SK-N-SH treated with all-trans-retinoic acid at 6 μM for 48 hours (cell line): ENCODE results near the gene MITF.

Experiments
- ARNTL ChIP-seq: fragments of 450-650 bp; formaldehyde crosslinking; IDR thresholded peaks from 2 replicates; pipeline ENCODE4 v1.5.0; 2020; ENCODE audit warnings: low read depth, mild to moderate bottlenecking, moderate library complexity, borderline replicate concordance
- GLIS3 ChIP-seq: fragments of 250-450 bp; sonication (Bioruptor Pico); IDR thresholded peaks from 2 replicates; pipeline ENCODE4 v1.5.0; 2020; ENCODE audit warnings: mild to moderate bottlenecking, moderate library complexity
- ISL1 ChIP-seq: fragments of 250-450 bp; sonication (Bioruptor Pico); IDR thresholded peaks from 2 replicates; pipeline ENCODE4 v2.1.2; 2022; ENCODE audit warnings: mild to moderate bottlenecking, moderate library complexity
- OSR1 ChIP-seq: fragments of 250-450 bp; sonication (Bioruptor Pico); IDR thresholded peaks from 2 replicates; pipeline ENCODE4 v1.8.0; 2022; ENCODE audit warnings: moderate library complexity, mild to moderate bottlenecking, inconsistent platforms
- RARB ChIP-seq: fragments of 250-450 bp; sonication (Bioruptor Pico); IDR thresholded peaks from 2 replicates; pipeline ENCODE4 v1.8.0; 2021; ENCODE audit warnings: mild to moderate bottlenecking, moderate library complexity
- TCF4 ChIP-seq: fragments of 250-450 bp; sonication (Bioruptor Pico); IDR thresholded peaks from 2 replicates; pipeline ENCODE4 v1.8.0; 2021; ENCODE audit warnings: mild to moderate bottlenecking, moderate library complexity, borderline replicate concordance
- TOX ChIP-seq: fragments of 250-450 bp; sonication (Bioruptor Pico); IDR thresholded peaks from 2 replicates; pipeline ENCODE4 v1.8.0; 2021; ENCODE audit warnings: mild to moderate bottlenecking, moderate library complexity, borderline replicate concordance
- ZC3H10 ChIP-seq: fragments of 250-450 bp; sonication (Bioruptor Pico); IDR thresholded peaks from 2 replicates; pipeline ENCODE4 v1.5.1; 2021; ENCODE audit warnings: mild to moderate bottlenecking, moderate library complexity
- ZFP3 ChIP-seq: fragments of 250-450 bp; sonication (Bioruptor Pico); IDR thresholded peaks from 2 replicates; pipeline ENCODE4 v1.5.0; 2020; ENCODE audit warnings: mild to moderate bottlenecking, moderate library complexity
- ZFP30 ChIP-seq: fragments of 450-650 bp; formaldehyde crosslinking; IDR thresholded peaks from 2 replicates; pipeline ENCODE4 v1.5.0; 2022; ENCODE audit warnings: mild to moderate bottlenecking, moderate library complexity
- ZNF565 ChIP-seq: fragments of 450-650 bp; formaldehyde crosslinking; conservative IDR thresholded peaks from 2 replicates; pipeline ENCODE4 v1.5.0; 2020; ENCODE audit warnings: low read depth, mild to moderate bottlenecking, moderate library complexity
- TF ChIP-seq, protein P1 (sequence below): fragments of 250-450 bp; sonication (Bioruptor Pico); IDR thresholded peaks from 2 replicates; pipeline ENCODE4 v1.8.0; 2020; ENCODE audit warnings: mild to moderate bottlenecking, moderate library complexity, borderline replicate concordance

DNA sequence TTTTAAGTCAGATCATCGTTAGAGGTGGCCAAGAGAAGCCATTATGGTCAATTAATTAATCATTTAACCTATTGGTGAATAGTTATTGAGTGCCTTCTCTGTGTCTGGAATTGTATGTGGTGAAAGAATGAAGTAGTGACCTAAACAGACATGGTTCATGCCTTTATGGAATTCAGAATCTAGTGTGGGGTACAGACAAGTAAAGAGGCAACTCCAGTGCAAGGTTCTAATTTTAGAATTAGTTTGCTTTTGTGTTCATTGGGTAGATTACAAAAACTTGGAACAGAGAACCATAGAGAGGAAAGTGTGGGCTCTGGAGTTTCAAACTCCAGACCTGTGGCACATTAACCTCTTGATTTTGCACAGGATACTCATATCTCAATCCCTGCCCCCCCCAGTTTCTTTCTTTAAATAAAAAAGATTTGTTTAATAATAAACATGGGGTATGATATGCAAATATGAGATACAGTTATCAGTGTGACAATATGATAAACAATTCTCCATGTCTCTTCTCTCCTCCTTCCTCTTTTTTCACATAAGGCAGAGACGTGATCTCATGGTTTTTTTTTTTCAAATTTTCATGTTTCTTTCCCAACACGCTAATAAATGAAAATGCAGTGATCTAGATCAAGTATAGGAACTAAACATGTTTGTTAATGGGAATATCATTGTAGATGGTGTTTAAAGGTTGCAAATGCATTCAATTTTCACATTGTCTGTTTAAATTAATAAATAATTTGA lies 117.9 kb downstream of the MITF start:
- TF ChIP-seq ZC3H10 (CRISPR knock-in tag) = no peak
- TF ChIP-seq ZNF565 = no peak
- TF ChIP-seq ZFP3 = no peak
- TF ChIP-seq, protein P1, sequence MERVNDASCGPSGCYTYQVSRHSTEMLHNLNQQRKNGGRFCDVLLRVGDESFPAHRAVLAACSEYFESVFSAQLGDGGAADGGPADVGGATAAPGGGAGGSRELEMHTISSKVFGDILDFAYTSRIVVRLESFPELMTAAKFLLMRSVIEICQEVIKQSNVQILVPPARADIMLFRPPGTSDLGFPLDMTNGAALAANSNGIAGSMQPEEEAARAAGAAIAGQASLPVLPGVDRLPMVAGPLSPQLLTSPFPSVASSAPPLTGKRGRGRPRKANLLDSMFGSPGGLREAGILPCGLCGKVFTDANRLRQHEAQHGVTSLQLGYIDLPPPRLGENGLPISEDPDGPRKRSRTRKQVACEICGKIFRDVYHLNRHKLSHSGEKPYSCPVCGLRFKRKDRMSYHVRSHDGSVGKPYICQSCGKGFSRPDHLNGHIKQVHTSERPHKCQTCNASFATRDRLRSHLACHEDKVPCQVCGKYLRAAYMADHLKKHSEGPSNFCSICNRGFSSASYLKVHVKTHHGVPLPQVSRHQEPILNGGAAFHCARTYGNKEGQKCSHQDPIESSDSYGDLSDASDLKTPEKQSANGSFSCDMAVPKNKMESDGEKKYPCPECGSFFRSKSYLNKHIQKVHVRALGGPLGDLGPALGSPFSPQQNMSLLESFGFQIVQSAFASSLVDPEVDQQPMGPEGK (CRISPR knock-in tag) = no peak
- no peak for TF ChIP-seq ARNTL
- TF ChIP-seq TOX = no peak
- TF ChIP-seq ZFP30 (CRISPR knock-in tag) = no peak
- TF ChIP-seq TCF4 (CRISPR knock-in tag) = no peak
- no peak for TF ChIP-seq ISL1 (CRISPR knock-in tag)
- TF ChIP-seq GLIS3 (CRISPR knock-in tag) = no peak
- TF ChIP-seq RARB (CRISPR knock-in tag) = no peak
- no peak for TF ChIP-seq OSR1 (CRISPR knock-in tag)
